ENCODE data around the gene JAM2.

- TF ChIP-seq POLR2A (IDR thresholded peaks at IDR 0.05): no peak
- TF ChIP-seq CTCF (IDR thresholded peaks at IDR 0.05): no peak
Measured at GRCh38 chr21:25649146-25649545, 10.1 kb downstream of the JAM2 start.
